GM11168 (cell line): Measurements from ENCODE around the gene SLC35E1.
"Not testable (repeated sequence)": the region's sequence is repeated elsewhere in the genome, so short reads cannot be mapped to it uniquely, and the experiment has no call there.

Experiments
- in situ Hi-C: fragments of 300-500 bp; cut with MboI; formaldehyde crosslinking; loops from one replicate; pipeline ENCODE4 v1.12.0; 2022; ENCODE audit warnings: low sequenced_read_pairs; ENCODE audit not compliant: unreplicated experiment

Gene SLC35E1

DNA sequence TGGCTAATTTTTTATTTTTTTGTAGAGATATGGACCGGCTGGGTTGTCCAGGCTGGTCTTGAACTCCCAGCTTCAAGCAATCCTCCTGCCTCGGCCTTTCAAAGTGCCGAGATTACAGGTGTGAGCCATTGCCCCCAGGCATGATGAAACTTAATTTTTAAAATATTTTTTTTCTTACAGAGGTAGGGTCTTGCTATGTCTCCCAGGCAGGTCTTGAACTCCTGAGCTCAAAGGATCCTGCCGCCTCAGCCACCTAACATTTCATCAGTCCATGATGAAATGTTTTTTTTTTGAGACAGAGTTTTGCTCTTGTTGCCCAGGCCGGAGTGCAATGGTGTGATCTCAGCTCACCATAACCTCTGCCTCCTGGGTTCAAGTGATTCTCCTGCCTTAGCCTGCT, 63.7 kb downstream of the SLC35E1 start:
- in situ Hi-C loops: no loop called here

DNA sequence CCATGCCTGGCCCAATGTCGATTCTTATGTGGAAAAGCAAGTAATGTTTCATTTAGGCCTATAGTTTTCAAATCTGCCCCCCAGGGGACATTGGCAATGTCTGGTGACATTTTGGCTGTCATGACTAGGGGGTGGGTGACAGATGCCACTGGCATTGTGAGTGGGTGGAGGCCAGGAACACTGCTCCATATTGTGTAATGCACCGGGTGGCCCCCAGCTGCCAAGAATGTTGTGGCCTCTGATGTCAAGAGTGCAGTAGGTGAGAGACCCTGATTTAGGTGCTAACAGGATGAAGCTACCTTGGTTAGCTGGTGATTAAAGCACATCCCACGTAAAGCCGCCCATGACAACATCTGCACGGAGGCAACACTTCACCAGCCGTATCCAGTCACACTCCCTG, 65.3 kb downstream of the SLC35E1 start:
- in situ Hi-C loops: no loop called here

DNA sequence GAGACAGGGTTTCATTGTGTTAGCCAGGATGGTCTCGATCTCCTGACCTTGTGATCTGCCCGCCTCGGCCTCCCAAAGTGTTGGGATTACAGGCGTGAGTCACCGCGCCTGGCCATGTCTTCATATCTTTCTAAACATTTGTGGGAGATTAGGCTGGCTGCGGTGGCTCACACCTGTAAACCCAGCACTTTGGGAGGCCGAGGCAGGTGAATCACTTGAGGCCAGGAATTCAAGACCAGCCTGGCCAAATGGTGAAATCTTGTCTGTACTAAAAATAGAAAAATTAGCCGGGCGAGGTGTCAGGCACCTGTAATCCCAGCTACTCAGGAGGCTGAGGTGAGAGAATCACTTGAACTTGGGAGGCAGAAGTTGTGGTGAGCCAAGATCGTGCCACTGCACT, 66.1 kb downstream of the SLC35E1 start:
- in situ Hi-C loops: not testable (repeated sequence)

DNA sequence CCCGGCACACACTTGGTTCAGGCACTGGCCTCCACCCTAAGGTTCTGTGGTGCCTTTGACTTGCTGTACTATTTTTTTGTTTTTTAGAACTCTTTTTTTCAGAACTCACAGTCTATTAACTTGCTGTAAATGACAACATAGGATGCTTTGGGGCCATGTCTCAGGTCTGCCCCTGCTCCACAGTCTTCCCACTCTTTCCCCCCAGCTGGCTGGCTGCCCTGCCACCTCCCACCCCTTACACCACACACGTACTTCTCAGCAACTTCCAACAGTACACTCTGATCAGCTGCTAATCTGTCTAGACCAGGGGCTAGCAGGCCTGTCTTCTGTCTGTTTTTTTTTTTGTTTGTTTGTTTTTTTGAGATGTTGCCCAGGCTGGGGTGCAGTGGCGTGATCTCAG, 67.9 kb downstream of the SLC35E1 start:
- in situ Hi-C loops: no loop called here
